Keratinocyte (primary cell): ENCODE results near the gene ENTR1.
A peak's percentile ranks its signal among the peaks of the same experiment; 100 is the strongest.

Experiments used
- CTCF ChIP-seq, 3 experiments: IDR thresholded peaks in 1 of 3; conservative IDR thresholded peaks in 1 of 3; optimal IDR thresholded peaks in 1 of 3; 2 replicates in 2 of 3; 3 replicates in 1 of 3; pipeline versions ENCODE3 to v1.5.1; 2011; ENCODE audit warnings: low read length in 3 of 3, mild to moderate bottlenecking in 3 of 3, moderate library complexity in 2 of 3, control low read depth in 1 of 3, inconsistent platforms in 1 of 3; ENCODE audit not compliant: insufficient read depth in 2 of 3; ENCODE audit errors: extremely low read depth in 1 of 3
- EZH2 ChIP-seq: IDR thresholded peaks from one replicate; pipeline ENCODE4 v1.6.1; 2012; ENCODE audit warnings: inconsistent platforms, mild to moderate bottlenecking, low read length, moderate library complexity

- peak in 1 of 3 experiments; percentile 20 for TF ChIP-seq CTCF (optimal IDR thresholded peaks at IDR 0.05 in 1 of 3, IDR thresholded peaks at IDR 0.05 in 1 of 3, conservative IDR thresholded peaks at IDR 0.05 in 1 of 3; ENCODE audit: extremely low read depth in 1 of 3, insufficient read depth in 2 of 3, low read length in 3 of 3)
- TF ChIP-seq EZH2: no peak
Observed at GRCh38 chr9:136389396-136389795, 21.0 kb downstream of the ENTR1 start.
